Parathyroid adenoma (tissue), 2 donors: ENCODE data around the gene RPS29.

ENCODE experiments used
- H2AFZ ChIP-seq: fragments of 300-600 bp; sonication (generic); one replicate; pipeline ENCODE4 v1.7.0; 2017; ENCODE audit warnings: antibody characterized with exemption, mild to moderate bottlenecking
- H3K27ac ChIP-seq: fragments of 300-600 bp; sonication (generic); one replicate; pipeline ENCODE4 v1.7.0; 2017
- H3K27me3 ChIP-seq: fragments of 300-600 bp; sonication (generic); one replicate; pipeline ENCODE4 v1.7.0; 2017; ENCODE audit warnings: low read length; ENCODE audit not compliant: control insufficient read depth, insufficient read depth
- H3K36me3 ChIP-seq: fragments of 300-600 bp; sonication (generic); one replicate; pipeline ENCODE4 v1.7.0; 2017; ENCODE audit warnings: low read length; ENCODE audit not compliant: control insufficient read depth, insufficient read depth
- H3K4me1 ChIP-seq: fragments of 300-600 bp; sonication (generic); one replicate; pipeline ENCODE4 v1.7.0; 2017; ENCODE audit warnings: control low read depth
- H3K4me2 ChIP-seq: fragments of 300-600 bp; sonication (generic); one replicate; pipeline ENCODE4 v1.7.0; 2017; ENCODE audit warnings: low read length
- H3K4me3 ChIP-seq: fragments of 300-600 bp; sonication (generic); one replicate; pipeline ENCODE4 v1.7.0; 2017; ENCODE audit warnings: low read depth, low read length
- H3K79me2 ChIP-seq: fragments of 300-600 bp; sonication (generic); one replicate; pipeline ENCODE4 v1.7.0; 2017; ENCODE audit warnings: control low read depth
- H3K9ac ChIP-seq: fragments of 300-600 bp; sonication (generic); one replicate; pipeline ENCODE4 v1.7.0; 2017; ENCODE audit warnings: mild to moderate bottlenecking
- H3K9me3 ChIP-seq: fragments of 300-600 bp; sonication (generic); one replicate; pipeline ENCODE4 v1.7.0; 2017; ENCODE audit warnings: low read length; ENCODE audit not compliant: control insufficient read depth
- CTCF ChIP-seq: fragments of 300-600 bp; sonication (generic); IDR thresholded peaks from one replicate; pipeline ENCODE4 v1.7.0; 2017; ENCODE audit warnings: antibody characterized with exemption, mild to moderate bottlenecking
- donor health status: primary hyperparathyroidism.

Gene RPS29

GRCh38 chr14:49545071-49545470 is 41.1 kb downstream of the RPS29 start:
- no peak overlapping the region for H3K4me3 ChIP-seq
- no peak for TF ChIP-seq CTCF
- no peaks in the 10 kb centered on the region for H3K9me3 ChIP-seq
- no peak overlapping the region for H3K27ac ChIP-seq
- no peak overlapping the region for H3K4me2 ChIP-seq
- no peaks in the 10 kb centered on the region for H3K36me3 ChIP-seq
- peaks cover 13% of the 10 kb centered on the region for H3K4me1 ChIP-seq
- H3K79me2 ChIP-seq: no peaks in the 10 kb centered on the region
- H3K9ac ChIP-seq: no peak overlapping the region
- no peak overlapping the region for H2AFZ ChIP-seq
- no peaks in the 10 kb centered on the region for H3K27me3 ChIP-seq

GRCh38 chr14:49541049-49541448 is 45.1 kb downstream of the RPS29 start:
- H3K4me3 ChIP-seq: no peak overlapping the region
- H3K27me3 ChIP-seq: no peaks in the 10 kb centered on the region
- no peaks in the 10 kb centered on the region for H3K36me3 ChIP-seq
- no peak overlapping the region for H3K9ac ChIP-seq
- TF ChIP-seq CTCF: no peak
- no peak overlapping the region for H3K4me2 ChIP-seq
- H3K9me3 ChIP-seq: no peaks in the 10 kb centered on the region
- H3K4me1 ChIP-seq: peaks cover 2% of the 10 kb centered on the region
- no peak overlapping the region for H3K27ac ChIP-seq
- no peak overlapping the region for H2AFZ ChIP-seq
- no peaks in the 10 kb centered on the region for H3K79me2 ChIP-seq

GRCh38 chr14:49538852-49539251 is 47.3 kb downstream of the RPS29 start:
- Histone ChIP-seq H3K27me3 (no peaks in the 10 kb centered on the region), H3K9me3 (no peaks in the 10 kb centered on the region), H3K4me3 (no peak overlapping the region), H3K36me3 (no peaks in the 10 kb centered on the region), H3K27ac (no peak overlapping the region), H3K79me2 (no peaks in the 10 kb centered on the region), H3K9ac (no peak overlapping the region), H3K4me2 (no peak overlapping the region), H3K4me1 (no peaks in the 10 kb centered on the region), H2AFZ (no peak overlapping the region)
- no peak for TF ChIP-seq CTCF
